DOHH2 (cell line): ENCODE data around the gene GLYATL1.

Experiments
- CTCF ChIP-seq: fragments of 200-600 bp; sonication (generic); IDR thresholded peaks from one replicate; pipeline ENCODE4 v1.5.1; 2014; ENCODE audit warnings: antibody characterized with exemption, mild to moderate bottlenecking, low read depth, low read length; ENCODE audit not compliant: poor library complexity, severe bottlenecking
- EZH2phosphoT487 ChIP-seq: fragments of 200-600 bp; sonication (generic); IDR thresholded peaks from 2 replicates; pipeline ENCODE4 v1.6.1; 2017; ENCODE audit warnings: borderline replicate concordance, mild to moderate bottlenecking, antibody characterized with exemption, low read length, moderate library complexity, mixed read lengths

GRCh38 chr11:58930926-58931325 lies 8.4 kb upstream of the GLYATL1 start:
- TF ChIP-seq CTCF: no peak
- TF ChIP-seq EZH2phosphoT487: no peak
